GM20000 (cell line): ENCODE measurements around the gene ATP13A5.

Source experiments
- DNase-seq: peaks from one replicate; pipeline ENCODE4 v3.0.0; 2012; ENCODE audit warnings: low spot score
- CTCF ChIP-seq: IDR thresholded peaks from 2 replicates; pipeline ENCODE4 v1.5.1; 2012; ENCODE audit warnings: mild to moderate bottlenecking, control low read depth; ENCODE audit errors: extremely low read depth, missing control alignments

The ATP13A5 gene

GRCh38 chr3:193333229-193333628 lies 45.3 kb downstream of the ATP13A5 start:
- TF ChIP-seq CTCF, result no peak
- DNase-seq, result no peak

GRCh38 chr3:193330555-193331204 lies 47.9 kb downstream of the ATP13A5 start:
- no peak for DNase-seq
- TF ChIP-seq CTCF, result no peak

- no peak for DNase-seq
- TF ChIP-seq CTCF, result no peak
Measured at GRCh38 chr3:193317682-193318300, 60.8 kb downstream of the ATP13A5 start.

DNA sequence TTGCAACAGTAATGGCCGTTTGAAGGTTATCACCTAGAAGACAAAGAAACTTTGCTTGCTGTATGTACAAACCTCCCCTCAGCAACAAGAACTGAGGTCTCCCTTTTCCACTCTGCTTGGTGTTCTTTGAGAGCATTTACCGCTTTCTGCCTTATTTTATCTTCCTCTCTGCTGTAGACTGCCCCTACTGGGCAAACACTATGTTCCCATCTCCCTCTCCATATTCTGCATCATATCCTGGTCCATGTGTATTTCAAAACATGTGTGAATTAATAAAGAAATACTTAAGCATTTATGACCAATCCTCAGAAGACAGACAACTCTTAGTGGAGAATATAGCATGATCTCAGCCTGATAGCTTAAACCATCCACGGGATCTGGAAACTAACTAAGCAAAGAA lies 64.4 kb downstream of the ATP13A5 start:
- DNase-seq, result no peak
- TF ChIP-seq CTCF, result no peak

GRCh38 chr3:193313061-193313958 lies 65.2 kb downstream of the ATP13A5 start:
- DNase-seq, result no peak
- TF ChIP-seq CTCF, result no peak

- no peak for TF ChIP-seq CTCF
- no peak for DNase-seq
Measured at GRCh38 chr3:193310914-193311723, 67.4 kb downstream of the ATP13A5 start.
